ENCODE results near the gene PDCD4.

The PDCD4 gene

GRCh38 chr10:110835841-110836240, 35.9 kb upstream of the PDCD4 start:
- no peaks in the 10 kb centered on the region for H3K27me3 Mint-ChIP-seq
- peak overlapping the region; percentile 35 for H3K27ac Mint-ChIP-seq
- H3K4me1 Mint-ChIP-seq: peaks cover 38% of the 10 kb centered on the region
- no peaks in the 10 kb centered on the region for H3K36me3 Mint-ChIP-seq (ENCODE audit: low read depth)
- DNase-seq (no peak), ATAC-seq (no peak)
- no peak overlapping the region for H3K4me3 Mint-ChIP-seq
- no peaks in the 10 kb centered on the region for H3K9me3 Mint-ChIP-seq

- DNase-seq: no peak
- Mint-ChIP-seq H3K4me3 (no peak overlapping the region), H3K27me3 (no peaks in the 10 kb centered on the region), H3K36me3 (ENCODE audit: low read depth) (no peaks in the 10 kb centered on the region), H3K4me1 (peaks cover 47% of the 10 kb centered on the region), H3K27ac (no peak overlapping the region), H3K9me3 (no peaks in the 10 kb centered on the region)
- no peak for ATAC-seq
Observed at GRCh38 chr10:110836706-110837105, 35.0 kb upstream of the PDCD4 start.

- H3K4me3 Mint-ChIP-seq: no peak overlapping the region
Observed at GRCh38 chr10:110837418-110838171, 34.1 kb upstream of the PDCD4 start.

GRCh38 chr10:110840225-110840922, 31.4 kb upstream of the PDCD4 start:
- H3K9me3 Mint-ChIP-seq: no peaks in the 10 kb centered on the region
- ATAC-seq (no peak), DNase-seq (no peak)
- H3K27me3 Mint-ChIP-seq: no peaks in the 10 kb centered on the region
- H3K4me1 Mint-ChIP-seq: peaks cover 66% of the 10 kb centered on the region
- no peak overlapping the region for H3K27ac Mint-ChIP-seq
- H3K36me3 Mint-ChIP-seq (ENCODE audit: low read depth): no peaks in the 10 kb centered on the region
- H3K4me3 Mint-ChIP-seq: no peak overlapping the region

More at GRCh38 chr10:110837418-110838171, 34.1 kb upstream of the PDCD4 start:
- no peak for ATAC-seq
- Mint-ChIP-seq H3K4me1 (peaks cover 56% of the 10 kb centered on the region), H3K27me3 (no peaks in the 10 kb centered on the region), H3K36me3 (ENCODE audit: low read depth) (no peaks in the 10 kb centered on the region), H3K27ac (no peak overlapping the region), H3K9me3 (no peaks in the 10 kb centered on the region)
- no peak for DNase-seq

- Mint-ChIP-seq H3K4me1 (peaks cover 60% of the 10 kb centered on the region), H3K9me3 (no peaks in the 10 kb centered on the region), H3K27ac (no peak overlapping the region), H3K4me3 (no peak overlapping the region), H3K27me3 (no peaks in the 10 kb centered on the region), H3K36me3 (ENCODE audit: low read depth) (no peaks in the 10 kb centered on the region)
- no peak for DNase-seq
- no peak for ATAC-seq
Observed at GRCh38 chr10:110840923-110841428, 30.8 kb upstream of the PDCD4 start.

- Mint-ChIP-seq H3K4me1 (peaks cover 52% of the 10 kb centered on the region), H3K27me3 (no peaks in the 10 kb centered on the region), H3K4me3 (peak overlapping the region; percentile 50), H3K9me3 (no peaks in the 10 kb centered on the region), H3K36me3 (ENCODE audit: low read depth) (no peaks in the 10 kb centered on the region), H3K27ac (peak overlapping the region; percentile 85)
- DNase-seq: peak; percentile 62
- peak; percentile 76 for ATAC-seq
Observed at GRCh38 chr10:110841767-110842267, 29.9 kb upstream of the PDCD4 start.

- ATAC-seq (no peak), DNase-seq (no peak)
- H3K4me1 Mint-ChIP-seq: peaks cover 49% of the 10 kb centered on the region
- H3K27ac Mint-ChIP-seq: peak overlapping the region; percentile 85
- no peaks in the 10 kb centered on the region for H3K27me3 Mint-ChIP-seq
- peak overlapping the region; percentile 50 for H3K4me3 Mint-ChIP-seq
- H3K9me3 Mint-ChIP-seq: no peaks in the 10 kb centered on the region
- H3K36me3 Mint-ChIP-seq (ENCODE audit: low read depth): no peaks in the 10 kb centered on the region
Observed at GRCh38 chr10:110842326-110842904, 29.3 kb upstream of the PDCD4 start.

GRCh38 chr10:110843031-110843430, 28.7 kb upstream of the PDCD4 start:
- ATAC-seq (peak; percentile 78), DNase-seq (no peak)
- Mint-ChIP-seq H3K27ac (peak overlapping the region; percentile 85), H3K36me3 (ENCODE audit: low read depth) (no peaks in the 10 kb centered on the region), H3K27me3 (no peaks in the 10 kb centered on the region), H3K4me1 (peaks cover 48% of the 10 kb centered on the region), H3K9me3 (no peaks in the 10 kb centered on the region), H3K4me3 (peak overlapping the region; percentile 24)

GRCh38 chr10:110843796-110844616, 27.7 kb upstream of the PDCD4 start:
- H3K27ac Mint-ChIP-seq: peak overlapping the region; percentile 85
- peaks cover 54% of the 10 kb centered on the region for H3K4me1 Mint-ChIP-seq
- no peaks in the 10 kb centered on the region for H3K27me3 Mint-ChIP-seq
- DNase-seq: no peak
- H3K36me3 Mint-ChIP-seq (ENCODE audit: low read depth): no peaks in the 10 kb centered on the region
- no peak overlapping the region for H3K4me3 Mint-ChIP-seq
- no peak for ATAC-seq
- H3K9me3 Mint-ChIP-seq: no peaks in the 10 kb centered on the region

- Mint-ChIP-seq H3K27ac (no peak overlapping the region), H3K36me3 (ENCODE audit: low read depth) (no peaks in the 10 kb centered on the region), H3K27me3 (no peaks in the 10 kb centered on the region), H3K4me1 (peaks cover 57% of the 10 kb centered on the region), H3K4me3 (no peak overlapping the region), H3K9me3 (no peaks in the 10 kb centered on the region)
- ATAC-seq: no peak
- DNase-seq: no peak
Observed at GRCh38 chr10:110844617-110844881, 27.2 kb upstream of the PDCD4 start.

- H3K4me3 Mint-ChIP-seq: no peak overlapping the region
Observed at GRCh38 chr10:110845192-110845755, 26.5 kb upstream of the PDCD4 start.

GRCh38 chr10:110845756-110846620, 25.7 kb upstream of the PDCD4 start:
- no peak overlapping the region for H3K4me3 Mint-ChIP-seq
- DNase-seq: no peak
- no peak overlapping the region for H3K27ac Mint-ChIP-seq
- peaks cover 69% of the 10 kb centered on the region for H3K4me1 Mint-ChIP-seq
- no peaks in the 10 kb centered on the region for H3K36me3 Mint-ChIP-seq (ENCODE audit: low read depth)
- no peaks in the 10 kb centered on the region for H3K27me3 Mint-ChIP-seq
- no peak for ATAC-seq
- H3K9me3 Mint-ChIP-seq: no peaks in the 10 kb centered on the region

More at GRCh38 chr10:110845192-110845755, 26.5 kb upstream of the PDCD4 start:
- Mint-ChIP-seq H3K27me3 (no peaks in the 10 kb centered on the region), H3K36me3 (ENCODE audit: low read depth) (no peaks in the 10 kb centered on the region), H3K4me1 (peaks cover 64% of the 10 kb centered on the region), H3K27ac (no peak overlapping the region), H3K9me3 (no peaks in the 10 kb centered on the region)
- no peak for ATAC-seq
- no peak for DNase-seq

- peaks cover 66% of the 10 kb centered on the region for H3K4me1 Mint-ChIP-seq
- no peak for DNase-seq
- H3K27me3 Mint-ChIP-seq: no peaks in the 10 kb centered on the region
- no peaks in the 10 kb centered on the region for H3K36me3 Mint-ChIP-seq (ENCODE audit: low read depth)
- no peak overlapping the region for H3K4me3 Mint-ChIP-seq
- no peaks in the 10 kb centered on the region for H3K9me3 Mint-ChIP-seq
- ATAC-seq: no peak
- no peak overlapping the region for H3K27ac Mint-ChIP-seq
Observed at GRCh38 chr10:110847374-110847773, 24.4 kb upstream of the PDCD4 start.
